Activated T-helper 1 cell treated with Interleukin-2 at 50 U/mL for 16 hours (primary cell): Measurements from ENCODE around the gene ZNF611.
"Not testable (repeated sequence)": the region's sequence is repeated elsewhere in the genome, so short reads cannot be mapped to it uniquely, and the experiment has no call there.

Experiments
- DNase-seq: peaks from one replicate; pipeline ENCODE4 v3.0.0-alpha.2; 2020; ENCODE audit warnings: low read depth

The ZNF611 gene

GRCh38 chr19:52681216-52681615, 53.6 kb downstream of the ZNF611 start:
- not testable (repeated sequence) for DNase-seq

GRCh38 chr19:52679598-52679997, 55.2 kb downstream of the ZNF611 start:
- no peak for DNase-seq

DNA sequence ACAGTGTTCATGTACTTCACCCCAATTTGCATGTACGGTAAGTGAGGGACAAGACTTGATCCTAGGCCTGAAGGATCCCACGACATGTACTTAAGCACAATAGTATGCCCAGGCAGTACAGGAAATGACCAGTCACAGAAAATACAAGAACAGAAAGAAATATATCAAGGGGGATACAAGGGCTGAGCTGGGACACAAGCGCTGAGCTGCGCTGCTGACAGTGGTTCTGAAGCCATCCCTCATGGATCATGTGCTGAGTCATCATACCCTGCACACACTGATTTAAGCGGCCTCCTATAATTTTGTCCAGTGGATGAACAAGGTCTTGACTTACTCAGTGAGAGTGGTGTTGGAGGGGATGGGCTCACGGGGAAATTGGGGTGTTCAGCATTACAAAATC, 59.6 kb downstream of the ZNF611 start:
- DNase-seq = not testable (repeated sequence)

DNA sequence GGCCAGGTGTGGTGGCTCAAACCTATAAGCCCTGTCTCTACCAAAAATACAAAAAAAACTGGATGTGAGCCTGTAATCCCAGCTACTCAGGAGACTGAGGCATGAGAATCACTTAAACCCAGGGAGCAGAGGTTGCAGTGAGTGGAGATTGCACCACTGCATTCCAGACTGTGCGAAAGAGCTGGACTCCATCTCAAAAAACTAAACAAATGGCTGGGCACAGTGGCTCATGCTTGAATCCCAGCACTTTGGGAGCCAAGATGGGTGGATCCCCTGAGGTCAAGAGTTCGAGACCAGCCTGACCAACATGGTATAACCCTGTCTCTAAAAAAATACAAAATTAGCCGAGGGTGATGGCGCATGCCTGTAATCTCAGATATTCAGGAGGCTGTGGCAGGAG, 61.8 kb downstream of the ZNF611 start:
- no peak for DNase-seq

- no peak for DNase-seq
Observed at GRCh38 chr19:52670046-52670445, 64.8 kb downstream of the ZNF611 start.

DNA sequence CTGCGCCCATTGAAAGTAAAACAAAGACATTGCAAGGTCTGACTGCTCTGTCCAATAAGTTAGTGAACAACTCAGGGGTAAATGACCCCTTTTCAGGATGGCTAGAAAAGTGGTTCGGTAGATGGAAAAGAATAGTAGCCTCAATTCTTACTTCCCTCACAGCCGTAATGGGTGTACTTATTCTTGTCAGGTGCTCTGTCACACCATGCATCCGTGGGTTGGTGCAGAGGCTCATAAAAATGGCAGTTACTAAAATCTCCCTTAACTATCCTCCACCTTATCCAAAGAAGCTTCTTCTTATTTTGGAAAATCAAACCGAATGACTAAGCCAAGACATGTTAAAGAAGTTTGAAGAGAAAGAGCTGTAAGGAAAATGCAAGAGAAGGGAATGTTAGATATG, 65.3 kb downstream of the ZNF611 start:
- no peak for DNase-seq

- no peak for DNase-seq
Observed at GRCh38 chr19:52667972-52668371, 66.9 kb downstream of the ZNF611 start.

DNA sequence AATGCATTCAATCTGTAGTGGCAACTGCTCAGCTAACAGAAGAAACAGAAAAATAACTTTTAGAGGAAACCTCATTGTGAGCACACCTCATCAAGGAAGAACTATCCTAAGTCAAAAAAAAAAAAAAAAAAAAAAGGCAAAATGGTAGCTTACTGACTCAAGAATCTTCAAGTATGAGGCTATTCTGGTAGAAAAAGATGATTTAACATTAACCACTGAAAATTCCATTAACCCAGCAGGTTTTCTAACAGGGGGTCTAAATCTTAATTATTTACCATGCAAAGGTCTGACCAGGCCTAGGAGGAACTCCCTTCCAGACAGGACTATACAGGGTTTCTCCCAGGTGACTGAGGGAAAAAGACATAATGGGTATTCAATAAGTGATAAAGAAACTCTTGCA, 68.3 kb downstream of the ZNF611 start:
- DNase-seq = no peak

- no peak for DNase-seq
Observed at GRCh38 chr19:52665529-52665928, 69.3 kb downstream of the ZNF611 start.

DNA sequence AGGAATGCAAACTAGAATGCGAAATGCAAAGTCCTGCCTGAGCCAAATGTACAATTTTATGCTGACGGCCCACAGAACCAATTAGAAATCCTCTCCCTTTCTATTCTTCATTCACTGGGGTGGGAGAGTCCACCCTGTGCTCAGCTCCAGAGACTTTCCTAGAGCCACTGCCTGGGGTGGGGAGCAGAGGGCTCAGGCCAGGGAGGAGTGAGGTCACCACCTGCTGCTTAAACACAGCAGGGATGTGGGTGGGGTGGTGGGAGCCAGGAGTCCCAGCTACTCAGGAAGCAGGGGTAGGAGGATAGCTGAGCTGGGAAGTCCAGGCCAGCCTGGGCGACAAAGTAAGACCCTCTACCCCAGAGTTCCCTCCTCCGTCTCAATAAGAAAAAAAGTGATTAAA, 69.8 kb downstream of the ZNF611 start:
- DNase-seq = no peak

DNA sequence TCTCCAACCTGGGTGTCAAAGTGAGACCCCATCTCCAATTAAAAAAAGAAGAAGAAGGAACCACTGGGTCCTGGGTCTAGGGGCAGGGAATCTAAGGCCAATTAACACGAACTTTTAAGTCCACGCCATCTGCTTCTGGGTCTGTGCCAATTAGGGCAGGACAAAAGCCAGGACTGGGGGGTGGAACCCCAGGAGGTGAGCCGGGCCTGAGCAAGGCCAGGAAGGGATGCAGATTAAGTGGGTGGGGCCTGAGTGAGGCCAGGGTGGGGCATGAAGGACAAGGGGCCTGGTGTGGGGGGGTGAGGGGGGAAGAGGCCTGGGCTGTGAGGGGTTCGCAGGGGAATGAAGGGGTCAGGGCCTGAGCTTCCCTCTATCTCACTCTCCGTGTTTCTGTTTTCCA, 70.4 kb downstream of the ZNF611 start:
- DNase-seq = no peak

GRCh38 chr19:52662631-52663030, 72.2 kb downstream of the ZNF611 start:
- no peak for DNase-seq

GRCh38 chr19:52660981-52661380, 73.9 kb downstream of the ZNF611 start:
- DNase-seq = no peak

GRCh38 chr19:52659013-52659412, 75.8 kb downstream of the ZNF611 start:
- no peak for DNase-seq

DNA sequence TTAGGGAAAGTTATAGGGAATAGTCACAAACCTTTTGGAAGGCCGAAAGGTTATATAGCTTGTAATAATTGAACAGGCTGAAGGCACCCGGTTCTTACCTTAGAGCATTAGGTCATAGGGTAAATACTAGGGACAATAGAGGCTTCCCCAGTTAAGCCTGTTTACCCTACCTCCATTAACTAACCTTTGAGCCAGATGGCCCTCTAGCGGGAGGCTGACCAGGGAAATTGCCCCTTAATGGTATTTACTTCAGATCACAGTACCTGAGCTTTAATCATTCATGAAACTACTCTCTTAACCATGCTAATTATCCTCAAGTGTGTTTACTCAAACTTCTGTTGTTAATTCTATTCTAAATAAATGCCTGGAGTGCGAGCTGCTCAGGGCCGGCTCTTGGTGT, 76.2 kb downstream of the ZNF611 start:
- no peak for DNase-seq

GRCh38 chr19:52653161-52653560, 81.7 kb downstream of the ZNF611 start:
- DNase-seq = no peak
